Measurements from ENCODE around the gene APOBEC3H. TPM values are rescaled to one million over a fixed set of nuclear protein-coding genes. Genes with fewer than 3 reads are reported as not detected.

Gene APOBEC3H
- total and polyA plus RNA-seq, 2 donors (not counting 3 experiments of a cell fraction or from before 2014, with no cell fraction given): not detected

DNA sequence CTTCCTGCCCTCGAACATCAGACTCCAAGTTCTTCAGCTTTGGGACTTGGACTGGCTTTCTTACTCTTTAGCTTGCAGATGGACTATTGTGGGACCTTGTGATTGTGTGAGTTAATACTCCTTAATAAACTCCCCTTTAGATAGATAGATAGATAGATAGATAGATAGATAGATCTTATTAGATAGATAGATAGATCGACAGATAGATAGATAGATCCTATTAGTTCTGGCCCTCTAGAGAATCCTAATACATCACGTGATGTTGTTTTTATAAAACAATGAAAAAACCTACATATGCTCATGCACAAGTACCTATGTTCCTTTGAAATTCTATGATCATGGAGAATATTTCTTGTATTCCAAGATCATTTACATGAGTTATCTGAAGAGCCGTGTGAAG, 23.9 kb downstream of the APOBEC3H start:
- Histone ChIP-seq H2AFZ (ENCODE audit: low read depth, low read length) (no peak overlapping the region), H3K4me3 (replicated peaks in 1 of 3; ENCODE audit: insufficient read depth in 1 of 3, low read depth in 1 of 3, low read length in 3 of 3) (no peak overlapping the region), H3K27ac (ENCODE audit: insufficient read depth, low read depth, low read length) (no peak overlapping the region), H3K79me2 (ENCODE audit: control insufficient read depth, insufficient read depth, low read length) (no peaks in the 10 kb centered on the region), H3K9me3 (replicated peaks; ENCODE audit: control insufficient read depth, insufficient read depth, low read length) (no peaks in the 10 kb centered on the region), H3K4me2 (ENCODE audit: insufficient read depth, low read length) (no peak overlapping the region), H3K9me1 (replicated peaks; ENCODE audit: control insufficient read depth, extremely low read depth, insufficient read depth, low read length) (no peaks in the 10 kb centered on the region), H3K9ac (replicated peaks; ENCODE audit: extremely low read depth, insufficient read depth, low read length) (no peak overlapping the region), H3K36me3 (ENCODE audit: control insufficient read depth in 2 of 2, extremely low read depth in 1 of 2, insufficient read depth in 2 of 2, low read length in 2 of 2) (no peaks in the 10 kb centered on the region), H4K20me1 (replicated peaks; ENCODE audit: control insufficient read depth, extremely low read depth, insufficient read depth, low read length) (no peaks in the 10 kb centered on the region), H3K27me3 (ENCODE audit: control insufficient read depth in 2 of 2, insufficient read depth in 2 of 2, low read length in 2 of 2) (peaks cover 5 to 8% of the 10 kb centered on the region in 2 experiments), H3K4me1 (ENCODE audit: control insufficient read depth, extremely low read depth, insufficient read depth, low read length) (no peaks in the 10 kb centered on the region)
- ChIA-PET POLR2A (no interaction called here), CTCF (interaction anchor here (1.1 to 4.3 kb wide), 9 partner anchors 11 to 352 kb away, joined by 3 to 87 read pairs (median 9); no protein-coding TSS in a partner anchor)
- BruUV-seq (replicated peaks): no TSS peak
- TF ChIP-seq POLR2AphosphoS5 (IDR thresholded peaks at IDR 0.05; ENCODE audit: insufficient read depth, low read depth, low read length): no peak
- TF ChIP-seq MYC (IDR thresholded peaks at IDR 0.05; ENCODE audit: low read depth, low read length): no peak
- TF ChIP-seq, protein P1, sequence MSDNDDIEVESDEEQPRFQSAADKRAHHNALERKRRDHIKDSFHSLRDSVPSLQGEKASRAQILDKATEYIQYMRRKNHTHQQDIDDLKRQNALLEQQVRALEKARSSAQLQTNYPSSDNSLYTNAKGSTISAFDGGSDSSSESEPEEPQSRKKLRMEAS (IDR thresholded peaks at IDR 0.05; ENCODE audit: insufficient read depth, insufficient read length): no peak
- TF ChIP-seq, protein P2, sequence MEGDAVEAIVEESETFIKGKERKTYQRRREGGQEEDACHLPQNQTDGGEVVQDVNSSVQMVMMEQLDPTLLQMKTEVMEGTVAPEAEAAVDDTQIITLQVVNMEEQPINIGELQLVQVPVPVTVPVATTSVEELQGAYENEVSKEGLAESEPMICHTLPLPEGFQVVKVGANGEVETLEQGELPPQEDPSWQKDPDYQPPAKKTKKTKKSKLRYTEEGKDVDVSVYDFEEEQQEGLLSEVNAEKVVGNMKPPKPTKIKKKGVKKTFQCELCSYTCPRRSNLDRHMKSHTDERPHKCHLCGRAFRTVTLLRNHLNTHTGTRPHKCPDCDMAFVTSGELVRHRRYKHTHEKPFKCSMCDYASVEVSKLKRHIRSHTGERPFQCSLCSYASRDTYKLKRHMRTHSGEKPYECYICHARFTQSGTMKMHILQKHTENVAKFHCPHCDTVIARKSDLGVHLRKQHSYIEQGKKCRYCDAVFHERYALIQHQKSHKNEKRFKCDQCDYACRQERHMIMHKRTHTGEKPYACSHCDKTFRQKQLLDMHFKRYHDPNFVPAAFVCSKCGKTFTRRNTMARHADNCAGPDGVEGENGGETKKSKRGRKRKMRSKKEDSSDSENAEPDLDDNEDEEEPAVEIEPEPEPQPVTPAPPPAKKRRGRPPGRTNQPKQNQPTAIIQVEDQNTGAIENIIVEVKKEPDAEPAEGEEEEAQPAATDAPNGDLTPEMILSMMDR (IDR thresholded peaks at IDR 0.05; ENCODE audit: extremely low read depth in 1 of 2, insufficient read depth in 1 of 2, low read depth in 1 of 2, low read length in 2 of 2): no peak
- TF ChIP-seq GATA2 (IDR thresholded peaks at IDR 0.05; ENCODE audit: insufficient read depth, insufficient read length, low read depth, low read length): no peak
- TF ChIP-seq EZH2 (IDR thresholded peaks at IDR 0.05; ENCODE audit: borderline replicate concordance, low read depth, low read length, severe bottlenecking): no peak
- TF ChIP-seq POLR2A (IDR thresholded peaks at IDR 0.05; ENCODE audit: low read depth, low read length): no peak
- no peak for TF ChIP-seq JUN (IDR thresholded peaks at IDR 0.05; ENCODE audit: borderline replicate concordance, insufficient read depth, insufficient read length, low read depth)
- TF ChIP-seq FOS (IDR thresholded peaks at IDR 0.05; ENCODE audit: borderline replicate concordance, insufficient read depth, low read length): no peak
- dilution Hi-C loops (cut with MboI; ENCODE audit: extremely low pct_ligation_motif_present, low sequenced_read_pairs): no loop called here
- intact Hi-C loops (cut with micrococcal nuclease): no loop called here
- no peak for DNase-seq (ENCODE audit: low read depth, low spot score)
- no peak for FAIRE-seq
